Psoas muscle (tissue), 8 donors: ENCODE measurements around the gene GHR. TPM values are rescaled to one million over a fixed set of nuclear protein-coding genes. Genes with fewer than 3 reads are reported as not detected.

ENCODE experiments used
- ATAC-seq, 4 donors: fragments of 200-7000 bp; cut with Tn5 transposase; one replicate each; pipeline ENCODE4 v1.9.1; 2020; ENCODE audit warnings: moderate library complexity in 3 of 4, mild to moderate bottlenecking in 2 of 4
- DNase-seq, 2 donors: peaks; one replicate each; pipeline ENCODE4 v3.0.0-alpha.2; 2020
- H3K27ac ChIP-seq: fragments of 200-600 bp; one replicate; pipeline ENCODE4 v1.8.0; 2022
- H3K27me3 ChIP-seq, 3 donors: fragments of 200-600 bp in 1 of 3; one replicate each; pipeline versions ENCODE4 v1.6.1 to v1.8.0; 2013 to 2022; ENCODE audit warnings: low read length in 2 of 3, mild to moderate bottlenecking in 2 of 3, moderate library complexity in 1 of 3; ENCODE audit not compliant: insufficient read depth in 3 of 3
- H3K36me3 ChIP-seq, 2 donors: fragments of 200-600 bp in 1 of 2; one replicate each; pipeline versions ENCODE4 v1.6.1 to v1.8.0; 2013 to 2022; ENCODE audit warnings: low read depth in 1 of 2, mild to moderate bottlenecking in 1 of 2, moderate library complexity in 1 of 2; ENCODE audit not compliant: insufficient read depth in 1 of 2
- H3K4me1 ChIP-seq: fragments of 200-600 bp; one replicate; pipeline ENCODE4 v1.8.0; 2022
- H3K4me3 ChIP-seq: fragments of 200-600 bp; one replicate; pipeline ENCODE4 v1.8.0; 2022; ENCODE audit warnings: mild to moderate bottlenecking
- H3K9me3 ChIP-seq: fragments of 200-600 bp; one replicate; pipeline ENCODE4 v1.8.0; 2022
- CTCF ChIP-seq: fragments of 200-600 bp; IDR thresholded peaks from one replicate; pipeline ENCODE4 v1.8.0; 2022; ENCODE audit warnings: antibody characterized with exemption
- WGBS, 3 donors: extraction: QIAGEN DNeasy Blood & Tissue Kit; methylation state at CpG; one replicate each; pipeline versions ENCODE4 v1.1.6 to v1.1.7; 2013; 5-methylcytosine and 5-hydroxymethylcytosine counted together
- intact Hi-C, 2 donors: fragments of 100-400 bp; cut with DNase I; formaldehyde crosslinking; loops; one replicate each; pipeline versions ENCODE4 v1.11.0 to v1.14.2; 2022
- polyA plus RNA-seq, 3 donors: library from polyadenylated mRNA; stranded (reverse); fragments of 200-250 nt; gene quantifications; one replicate each; pipeline ENCODE4 v1.2.3, GENCODE V29; 2013
- total RNA-seq, 4 donors: library from RNA; stranded (reverse); fragmentation: NEBNext Ultra II Directional in 2 of 4; extraction: Animal tissue kit (Norgen Biotek cat#: 25700) in 2 of 4; gene quantifications; one replicate each; pipeline versions ENCODE4 v1.2.1 to v1.2.4, GENCODE V29; 2021 to 2023
- donor health status: healthy with polysubstance abuse.
- donor health status: DM: no; HTN: no; CAD: no; lungs with moderate emphysema.
- donor health status: Bipolar disorder and iron deficiency.
- donor health status: healthy.
- donor health status: DM: yes; HTN: yes; CAD: no.
- donor health status: DM: no; HTN: no; CAD: no.
- donor health status: DM: no; HTN: no; CAD: no.
- donor health status: DM: yes; HTN: yes; CAD: no.

The GHR gene
- total and polyA plus RNA-seq, 7 donors: 12.4 to 60.3 (median 32.1) TPM

GRCh38 chr5:42582723-42583122, 159.5 kb downstream of the GHR start:
- no peak overlapping the region for H3K4me3 ChIP-seq
- TF ChIP-seq CTCF: no peak
- peak overlapping the region; percentile 74 for H3K27ac ChIP-seq
- intact Hi-C loops: loop anchor here (1.0 to 5.0 kb wide), 3 partner anchors 65 to 159 kb away; partner anchors contain the start of gene GHR (in 1 of the 2)
- H3K9me3 ChIP-seq: no peaks in the 10 kb centered on the region
- no peaks in the 10 kb centered on the region for H3K36me3 ChIP-seq
- no peaks in the 10 kb centered on the region for H3K27me3 ChIP-seq
- DNase-seq (peak in 1 of 2 donors; percentile 44), ATAC-seq (no peak)
- peaks cover 60% of the 10 kb centered on the region for H3K4me1 ChIP-seq
- WGBS, 3 donors: 95 to 96% (median 95%) methylated on average over 13 of the region's 13 CpGs

DNA sequence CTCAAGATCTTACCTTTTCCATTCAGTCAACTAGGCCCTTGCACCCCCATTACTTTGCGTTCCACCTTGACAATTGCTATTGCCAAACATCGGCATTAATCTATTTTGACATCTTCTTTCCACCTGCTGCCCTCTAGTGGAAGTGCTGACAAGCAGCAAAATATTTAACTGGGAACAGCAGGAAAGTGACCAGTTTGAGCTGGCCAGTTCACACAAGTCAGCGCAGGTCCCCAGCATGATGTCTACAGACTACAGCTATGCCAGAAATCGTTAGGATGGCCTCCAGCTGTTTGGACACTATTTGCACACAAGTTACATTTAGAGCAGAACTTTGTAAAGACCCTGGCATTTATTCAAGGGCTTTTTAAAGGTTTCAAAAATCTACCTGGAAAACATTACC, 160.1 kb downstream of the GHR start:
- peak; percentile 53 to 61 (median 54) for ATAC-seq
- H3K4me3 ChIP-seq: no peak overlapping the region
- no peaks in the 10 kb centered on the region for H3K9me3 ChIP-seq
- no peaks in the 10 kb centered on the region for H3K36me3 ChIP-seq
- intact Hi-C loops: loop anchor here (1.0 to 5.0 kb wide), 3 partner anchors 66 to 160 kb away; partner anchors contain the start of gene GHR (in 1 of the 2)
- no peaks in the 10 kb centered on the region for H3K27me3 ChIP-seq
- TF ChIP-seq CTCF: peak; percentile 78
- peak overlapping the region; percentile 74 for H3K27ac ChIP-seq
- no peak for DNase-seq
- peaks cover 65% of the 10 kb centered on the region for H3K4me1 ChIP-seq
- whole genome bisulfite sequencing, 3 donors: 3 to 14% (median 5%) methylated on average over 4 of the region's 4 CpGs

GRCh38 chr5:42586625-42587024, 163.4 kb downstream of the GHR start:
- H3K27ac ChIP-seq: peak overlapping the region; percentile 74
- peaks cover 82% of the 10 kb centered on the region for H3K4me1 ChIP-seq
- peak; percentile 64 to 79 (median 76) for ATAC-seq
- H3K9me3 ChIP-seq: no peaks in the 10 kb centered on the region
- H3K4me3 ChIP-seq: peak overlapping the region; percentile 41
- intact Hi-C loops: loop anchor here in 1 of 2 donors (5.0 kb wide), 1 partner anchor 164 kb away; the partner anchor contains the start of gene GHR
- no peak for TF ChIP-seq CTCF
- H3K36me3 ChIP-seq: no peaks in the 10 kb centered on the region
- H3K27me3 ChIP-seq: no peaks in the 10 kb centered on the region
- WGBS, 3 donors: 2 to 5% (median 2%) methylated on average over 4 of the region's 4 CpGs
- DNase-seq: peak; percentile 45 to 85

DNA sequence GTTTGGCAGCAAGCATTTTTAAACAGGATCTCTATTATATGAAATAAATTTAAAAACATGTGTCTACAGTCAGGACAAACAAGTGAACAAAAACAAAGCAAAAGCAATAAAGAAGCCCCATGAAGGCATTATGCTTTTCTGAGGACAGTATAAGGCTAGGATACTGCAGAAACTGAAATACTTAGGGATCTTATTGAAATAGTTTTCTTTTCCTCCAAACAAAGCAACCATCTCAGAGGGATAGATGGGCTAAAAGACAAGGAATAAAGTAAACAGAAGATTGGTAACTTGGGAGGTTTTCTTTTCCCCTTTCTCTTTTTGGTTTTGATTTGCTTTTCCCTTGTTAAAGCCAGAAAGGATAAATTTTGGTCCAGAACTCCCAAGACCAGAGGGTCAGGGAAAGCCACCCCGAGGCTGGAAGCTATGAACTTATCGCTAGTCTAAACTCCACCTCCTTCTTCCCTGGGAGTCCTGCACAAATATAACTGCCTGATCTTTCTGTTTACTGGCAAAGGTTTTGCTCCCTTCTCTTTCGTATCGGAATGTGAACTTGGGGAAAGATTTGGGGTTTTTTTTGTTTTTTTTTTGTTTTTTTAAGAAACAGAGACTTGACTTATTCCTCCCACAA, 164.0 kb downstream of the GHR start:
- Histone ChIP-seq H3K4me3 (peak overlapping the region; percentile 41), H3K4me1 (peaks cover 85% of the 10 kb centered on the region), H3K27ac (peak overlapping the region; percentile 74), H3K36me3 (no peaks in the 10 kb centered on the region), H3K27me3 (no peaks in the 10 kb centered on the region), H3K9me3 (no peaks in the 10 kb centered on the region)
- no peak for DNase-seq
- no peak for TF ChIP-seq CTCF
- 17 to 27% (median 22%) methylated on average over 4 of the region's 4 CpGs for WGBS, 3 donors
- no peak for ATAC-seq
- intact Hi-C loops: loop anchor here in 1 of 2 donors (5.0 kb wide), 1 partner anchor 165 kb away; the partner anchor contains the start of gene GHR
